SK-N-SH (cell line): ENCODE measurements around the gene ERCC2. TPM values are rescaled to one million over a fixed set of nuclear protein-coding genes. Genes with fewer than 3 reads are reported as not detected.

Experiments used
- CTCF ChIA-PET: fragments of 300-600, 350-600 bp; formaldehyde crosslinking; extraction: SDS; loops from one replicate; lab custom pipeline; 2021; lab: Yijun Ruan, JAX
- POLR2A ChIA-PET: fragments of 350-600 bp; sonication (Branson Sonifier 250); formaldehyde crosslinking; extraction: SDS; loops from one replicate; lab custom pipeline; 2020; ENCODE audit warnings: antibody characterized with exemption, inconsistent platforms; lab: Yijun Ruan, JAX
- DNase-seq: peaks from one replicate; pipeline ENCODE4 v3.0.0; 2012
- H2AFZ ChIP-seq: fragments of 200-600 bp; sonication (generic); 2 replicates; pipeline ENCODE4 v1.8.1; 2016; ENCODE audit warnings: antibody characterized with exemption, mild to moderate bottlenecking, low read depth
- H3F3A ChIP-seq: fragments of 200-600 bp; sonication (generic); replicated peaks from 2 replicates; pipeline ENCODE3; 2016; ENCODE audit warnings: antibody characterized with exemption, mild to moderate bottlenecking; ENCODE audit not compliant: insufficient read depth
- H3K27ac ChIP-seq, 2 experiments: fragments of 200-500 bp in 1 of 2; fragments of 200-600 bp in 1 of 2; sonication (Bioruptor generic) in 1 of 2; sonication (generic), shearing (Covaris generic) in 1 of 2; 2 replicates each; pipeline versions ENCODE4 v1.5.1 to v1.6.1; 2014 to 2016; ENCODE audit warnings: low read depth in 2 of 2, inconsistent platforms in 1 of 2, low read length in 1 of 2, mild to moderate bottlenecking in 1 of 2, mixed read lengths in 1 of 2
- H3K27me3 ChIP-seq: fragments of 200-600 bp; sonication (generic), shearing (Covaris generic); 2 replicates; pipeline ENCODE4 v1.6.1; 2016; ENCODE audit warnings: mixed run types; ENCODE audit not compliant: insufficient read depth
- H3K36me3 ChIP-seq, 2 experiments: fragments of 200-500 bp in 1 of 2; fragments of 200-600 bp in 1 of 2; sonication (Bioruptor generic) in 1 of 2; sonication (generic) in 1 of 2; replicated peaks in 1 of 2; 2 replicates each; pipeline versions ENCODE3 to v1.5.1; 2014 to 2016; ENCODE audit warnings: low read length in 1 of 2, mild to moderate bottlenecking in 1 of 2; ENCODE audit not compliant: insufficient read depth in 2 of 2, control insufficient read depth in 1 of 2
- H3K4me1 ChIP-seq, 2 experiments: fragments of 200-500 bp in 1 of 2; fragments of 200-600 bp in 1 of 2; sonication (Bioruptor generic) in 1 of 2; sonication (generic), shearing (Covaris generic) in 1 of 2; 2 replicates each; pipeline versions ENCODE4 v1.5.1 to v1.6.1; 2014 to 2016; ENCODE audit warnings: low read depth in 1 of 2, low read length in 1 of 2, mixed run types in 1 of 2; ENCODE audit not compliant: insufficient read depth in 2 of 2, control insufficient read depth in 1 of 2
- H3K4me2 ChIP-seq: fragments of 200-600 bp; sonication (generic), shearing (Covaris generic); 2 replicates; pipeline ENCODE4 v1.6.1; 2017; ENCODE audit warnings: mixed run types
- H3K4me3 ChIP-seq, 2 experiments: fragments of 200-500 bp in 1 of 2; fragments of 200-600 bp in 1 of 2; sonication (Bioruptor generic) in 1 of 2; sonication (generic), shearing (Covaris generic) in 1 of 2; 2 replicates each; pipeline versions ENCODE4 v1.5.1 to v1.8.1; 2014 to 2016; ENCODE audit warnings: low read depth in 2 of 2, inconsistent platforms in 1 of 2, low read length in 1 of 2, mild to moderate bottlenecking in 1 of 2, mixed read lengths in 1 of 2, moderate library complexity in 1 of 2
- H3K79me2 ChIP-seq: fragments of 200-600 bp; sonication (generic); 2 replicates; pipeline ENCODE4 v1.8.1; 2017; ENCODE audit warnings: mild to moderate bottlenecking; ENCODE audit not compliant: insufficient read depth
- H3K9ac ChIP-seq: fragments of 200-600 bp; sonication (generic); 2 replicates; pipeline ENCODE4 v1.6.1; 2017; ENCODE audit warnings: mixed run types
- H3K9me2 ChIP-seq: fragments of 200-600 bp; sonication (generic); 2 replicates; pipeline ENCODE4 v1.6.1; 2017; ENCODE audit warnings: mixed run types
- H3K9me3 ChIP-seq: fragments of 200-600 bp; sonication (generic); 2 replicates; pipeline ENCODE4 v1.6.1; 2017; ENCODE audit warnings: mixed run types, mild to moderate bottlenecking, moderate library complexity
- H4K20me1 ChIP-seq: fragments of 200-600 bp; sonication (generic); 2 replicates; pipeline ENCODE4 v1.6.1; 2017; ENCODE audit warnings: mild to moderate bottlenecking, mixed run types; ENCODE audit not compliant: insufficient read depth
- CTCF ChIP-seq: fragments of 200-600 bp; sonication (generic); IDR thresholded peaks from 2 replicates; pipeline ENCODE4 v1.6.1; 2017; ENCODE audit warnings: antibody characterized with exemption, mild to moderate bottlenecking, moderate library complexity
- ELF1 ChIP-seq: IDR thresholded peaks from 2 replicates; pipeline ENCODE4 v1.4.0; 2012
- EP300 ChIP-seq, 2 experiments: IDR thresholded peaks; 2 replicates each; pipeline versions ENCODE4 v1.4.0 to v1.6.1; 2012; ENCODE audit warnings: borderline replicate concordance in 1 of 2, low read depth in 1 of 2, low read length in 1 of 2
- EZH2phosphoT487 ChIP-seq: fragments of 200-600 bp; sonication (generic); IDR thresholded peaks from 2 replicates; pipeline ENCODE4 v1.6.1; 2017; ENCODE audit warnings: low read depth, mixed run types, mild to moderate bottlenecking, antibody characterized with exemption, moderate library complexity, borderline replicate concordance
- FOXM1 ChIP-seq: IDR thresholded peaks from 2 replicates; pipeline ENCODE4 v1.4.0; 2012; ENCODE audit warnings: low read depth, mild to moderate bottlenecking
- GATA2 ChIP-seq: sonication (generic); formaldehyde crosslinking; IDR thresholded peaks from 2 replicates; pipeline ENCODE4 v1.5.0; 2020; ENCODE audit warnings: mild to moderate bottlenecking, missing genetic modification reagents
- MAX ChIP-seq: IDR thresholded peaks from 2 replicates; pipeline ENCODE4 v1.4.0; 2012; ENCODE audit warnings: low read depth
- MXI1 ChIP-seq: IDR thresholded peaks from 2 replicates; pipeline ENCODE4 v1.6.1; 2012; ENCODE audit warnings: mild to moderate bottlenecking, low read depth, low read length, improper control_type of control experiment
- NRF1 ChIP-seq: IDR thresholded peaks from 2 replicates; pipeline ENCODE4 v1.6.1; 2012; ENCODE audit warnings: low read depth, mild to moderate bottlenecking, low read length
- POLR2AphosphoS5 ChIP-seq: IDR thresholded peaks from 2 replicates; pipeline ENCODE4 v1.6.1; 2012; ENCODE audit warnings: low read depth, low read length
- RAD21 ChIP-seq: IDR thresholded peaks from 2 replicates; pipeline ENCODE4 v1.6.1; 2012; ENCODE audit warnings: mild to moderate bottlenecking, low read length
- RCOR1 ChIP-seq: fragments of 150-350 bp; IDR thresholded peaks from 2 replicates; pipeline ENCODE4 v1.6.1; 2017; ENCODE audit warnings: antibody characterized with exemption, low read length
- SMC3 ChIP-seq: IDR thresholded peaks from 2 replicates; pipeline ENCODE4 v1.6.1; 2012; ENCODE audit warnings: low read depth, low read length, improper control_type of control experiment
- TAF1 ChIP-seq: IDR thresholded peaks from 2 replicates; pipeline ENCODE4 v1.6.1; 2012; ENCODE audit warnings: low read depth, mild to moderate bottlenecking, low read length, moderate library complexity, borderline replicate concordance
- TCF12 ChIP-seq: IDR thresholded peaks from 2 replicates; pipeline ENCODE4 v1.4.0; 2012
- TEAD4 ChIP-seq: IDR thresholded peaks from 2 replicates; pipeline ENCODE4 v1.4.0; 2012; ENCODE audit warnings: mild to moderate bottlenecking, borderline replicate concordance; ENCODE audit not compliant: insufficient read depth
- YY1 ChIP-seq: IDR thresholded peaks from 2 replicates; pipeline ENCODE4 v1.4.0; 2012; ENCODE audit warnings: low read depth, mild to moderate bottlenecking
- WGBS: methylation state at CpG from one replicate; pipeline ENCODE4 v1.1.6; 2017; ENCODE audit warnings: low lambda C conversion rate; 5-methylcytosine and 5-hydroxymethylcytosine counted together
- polyA plus RNA-seq, 3 experiments: library from polyadenylated mRNA; depleted of rRNA; stranded (reverse); fragments of >200 nt; gene quantifications; 2 replicates each; pipeline ENCODE4 v1.2.3, GENCODE V29; 2012
- TF ChIP-seq, protein P1 (sequence below): IDR thresholded peaks from 2 replicates; pipeline ENCODE4; 2012
- TF ChIP-seq, protein P2 (sequence below): IDR thresholded peaks from 2 replicates; pipeline ENCODE4 v1.4.0; 2012; ENCODE audit warnings: low read depth, borderline replicate concordance

The ERCC2 gene
- polyA plus RNA-seq, 1 of the 3 experiments (the other 2 are of a cell fraction), result 72.8 TPM

- TF ChIP-seq EP300 (IDR thresholded peaks at IDR 0.05; ENCODE audit: borderline replicate concordance in 1 of 2, low read depth in 1 of 2, low read length in 1 of 2), result no peak
Observed at GRCh38 chr19:45331411-45331810, 39.0 kb downstream of the ERCC2 start (continued).

GRCh38 chr19:45327404-45328143 lies 42.8 kb downstream of the ERCC2 start:
- H3K9me3 ChIP-seq, result no peaks in the 10 kb centered on the region
- DNase-seq, result no peak
- CTCF ChIA-PET, result interaction anchor here (0.7 to 2.4 kb wide), 3 partner anchors 11 to 140 kb away, joined by 3 to 13 read pairs (median 12); no protein-coding TSS in a partner anchor
- TF ChIP-seq GATA2 (CRISPR knock-in tag) (no peak), ELF1 (no peak), MAX (no peak), MXI1 (no peak), YY1 (no peak), NRF1 (no peak), RCOR1 (no peak), FOXM1 (no peak), POLR2AphosphoS5 (no peak), CTCF (no peak)
- TF ChIP-seq, protein P1, sequence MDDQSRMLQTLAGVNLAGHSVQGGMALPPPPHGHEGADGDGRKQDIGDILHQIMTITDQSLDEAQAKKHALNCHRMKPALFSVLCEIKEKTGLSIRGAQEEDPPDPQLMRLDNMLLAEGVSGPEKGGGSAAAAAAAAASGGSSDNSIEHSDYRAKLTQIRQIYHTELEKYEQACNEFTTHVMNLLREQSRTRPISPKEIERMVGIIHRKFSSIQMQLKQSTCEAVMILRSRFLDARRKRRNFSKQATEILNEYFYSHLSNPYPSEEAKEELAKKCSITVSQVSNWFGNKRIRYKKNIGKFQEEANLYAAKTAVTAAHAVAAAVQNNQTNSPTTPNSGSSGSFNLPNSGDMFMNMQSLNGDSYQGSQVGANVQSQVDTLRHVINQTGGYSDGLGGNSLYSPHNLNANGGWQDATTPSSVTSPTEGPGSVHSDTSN, result no peak
- H2AFZ ChIP-seq, result no peak overlapping the region
- no peaks in the 10 kb centered on the region for H3K79me2 ChIP-seq
- no peaks in the 10 kb centered on the region for H3K27me3 ChIP-seq
- 59% methylated on average over 13 of the region's 13 CpGs for WGBS
- peaks cover 0 to 5% of the 10 kb centered on the region in 2 experiments; a peak in 1 of 4 replicates for H3K4me1 ChIP-seq
- POLR2A ChIA-PET, result no interaction called here
- no peaks in the 10 kb centered on the region for H3K9me2 ChIP-seq
- H4K20me1 ChIP-seq, result no peaks in the 10 kb centered on the region
- no peak overlapping the region for H3K9ac ChIP-seq
- H3K4me3 ChIP-seq, result no peak overlapping the region
- H3K36me3 ChIP-seq, result no peaks in the 10 kb centered on the region
- H3K4me2 ChIP-seq, result no peak overlapping the region
- no peaks in the 10 kb centered on the region for H3F3A ChIP-seq
- H3K27ac ChIP-seq, result no peak overlapping the region

DNA sequence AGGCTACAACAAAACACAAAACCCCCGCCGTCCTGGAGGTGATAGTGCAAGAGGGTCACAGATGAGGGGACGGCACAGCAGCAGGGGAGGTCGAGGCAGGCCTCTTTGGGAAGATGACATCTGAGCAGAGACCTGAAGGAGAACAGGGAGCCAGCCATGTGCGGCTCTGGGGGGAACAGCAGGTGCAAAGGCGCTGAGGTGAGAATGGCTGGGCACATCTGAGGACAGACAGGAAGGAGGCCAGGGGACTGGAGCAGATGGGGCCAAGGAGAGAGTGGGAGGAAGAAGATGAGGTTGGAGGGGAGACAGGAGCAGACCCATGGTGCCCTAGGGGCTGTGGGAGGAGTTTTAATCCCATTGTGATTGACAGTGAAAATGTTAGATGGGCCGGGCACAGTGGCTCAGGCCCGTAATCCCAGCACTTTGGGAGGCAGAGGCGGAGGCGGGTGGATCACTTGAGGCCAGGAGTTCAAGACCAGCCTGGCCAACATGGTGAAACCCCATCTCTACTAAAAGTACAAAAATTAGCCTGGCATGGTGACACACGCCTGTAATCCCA lies 45.9 kb downstream of the ERCC2 start:
- Histone ChIP-seq H3K4me3 (no peak overlapping the region), H3K27ac (no peak overlapping the region), H3K9me3 (no peaks in the 10 kb centered on the region), H3K36me3 (no peaks in the 10 kb centered on the region), H3K79me2 (no peaks in the 10 kb centered on the region), H3K9ac (no peak overlapping the region), H3K9me2 (no peaks in the 10 kb centered on the region), H2AFZ (no peak overlapping the region), H3K27me3 (no peaks in the 10 kb centered on the region), H3K4me2 (no peak overlapping the region), H3K4me1 (peaks cover 0 to 5% of the 10 kb centered on the region in 2 experiments; a peak in 1 of 4 replicates), H3F3A (no peaks in the 10 kb centered on the region), H4K20me1 (no peaks in the 10 kb centered on the region)
- 87% methylated on average over 11 of the region's 11 CpGs for WGBS
- no peak for DNase-seq
- ChIA-PET POLR2A (no interaction called here), CTCF (interaction anchor here (2.1 kb wide), 1 partner anchor 14 kb away, joined by 6 read pairs; no protein-coding TSS in a partner anchor)
- no peak for TF ChIP-seq EP300 (IDR thresholded peaks at IDR 0.05; ENCODE audit: borderline replicate concordance in 1 of 2, low read depth in 1 of 2, low read length in 1 of 2)
- no peak for TF ChIP-seq RCOR1
- no peak for TF ChIP-seq RAD21
- TF ChIP-seq TAF1, result no peak
- TF ChIP-seq YY1, result no peak
- no peak for TF ChIP-seq SMC3
- no peak for TF ChIP-seq EZH2phosphoT487
- TF ChIP-seq, protein P2, sequence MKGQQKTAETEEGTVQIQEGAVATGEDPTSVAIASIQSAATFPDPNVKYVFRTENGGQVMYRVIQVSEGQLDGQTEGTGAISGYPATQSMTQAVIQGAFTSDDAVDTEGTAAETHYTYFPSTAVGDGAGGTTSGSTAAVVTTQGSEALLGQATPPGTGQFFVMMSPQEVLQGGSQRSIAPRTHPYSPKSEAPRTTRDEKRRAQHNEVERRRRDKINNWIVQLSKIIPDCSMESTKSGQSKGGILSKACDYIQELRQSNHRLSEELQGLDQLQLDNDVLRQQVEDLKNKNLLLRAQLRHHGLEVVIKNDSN, result no peak
- TF ChIP-seq TEAD4, result no peak
- no peak for TF ChIP-seq POLR2AphosphoS5
- no peak for TF ChIP-seq CTCF
- TF ChIP-seq TCF12, result no peak
